GM19455 (cell line): Measurements from ENCODE around the gene KIR2DL1.
"Not testable (repeated sequence)": the region's sequence is repeated elsewhere in the genome, so short reads cannot be mapped to it uniquely, and the experiment has no call there.

Experiments
- ATAC-seq: cut with Tn5 transposase; IDR thresholded peaks from one replicate; pipeline ENCODE4 v1.9.1; 2021; ENCODE audit not compliant: unreplicated experiment

Gene KIR2DL1

GRCh38 chr19:54771018-54771960, 1.7 kb downstream of the KIR2DL1 start:
- not testable (repeated sequence) for ATAC-seq

GRCh38 chr19:54772666-54773065, 3.1 kb downstream of the KIR2DL1 start:
- not testable (repeated sequence) for ATAC-seq

GRCh38 chr19:54775095-54775815, 5.7 kb downstream of the KIR2DL1 start:
- not testable (repeated sequence) for ATAC-seq

- ATAC-seq = not testable (repeated sequence)
Measured at GRCh38 chr19:54775830-54776229, 6.2 kb downstream of the KIR2DL1 start.

GRCh38 chr19:54777851-54778250, 8.3 kb downstream of the KIR2DL1 start:
- not testable (repeated sequence) for ATAC-seq

- not testable (repeated sequence) for ATAC-seq
Measured at GRCh38 chr19:54778896-54779295, 9.3 kb downstream of the KIR2DL1 start.

GRCh38 chr19:54782916-54783315, 13.3 kb downstream of the KIR2DL1 start:
- not testable (repeated sequence) for ATAC-seq

- not testable (repeated sequence) for ATAC-seq
Measured at GRCh38 chr19:54786091-54786723, 16.6 kb downstream of the KIR2DL1 start.

- ATAC-seq = not testable (repeated sequence)
Measured at GRCh38 chr19:54788154-54788553, 18.6 kb downstream of the KIR2DL1 start.

GRCh38 chr19:54790711-54791110, 21.1 kb downstream of the KIR2DL1 start:
- no peak for ATAC-seq

GRCh38 chr19:54791476-54791875, 21.9 kb downstream of the KIR2DL1 start:
- no peak for ATAC-seq

GRCh38 chr19:54792814-54793213, 23.2 kb downstream of the KIR2DL1 start:
- no peak for ATAC-seq

- ATAC-seq = no peak
Measured at GRCh38 chr19:54795758-54796157, 26.2 kb downstream of the KIR2DL1 start.

- no peak for ATAC-seq
Measured at GRCh38 chr19:54803410-54803809, 33.8 kb downstream of the KIR2DL1 start, which contains the start of gene KIR2DL4. Gene KIR2DL4 (plus strand): TSS chr19:54803610. CDS start chr19:54803652, 42 bp downstream.

GRCh38 chr19:54804101-54804500, 34.5 kb downstream of the KIR2DL1 start:
- no peak for ATAC-seq

- ATAC-seq = no peak
Measured at GRCh38 chr19:54804571-54804970, 35.0 kb downstream of the KIR2DL1 start.

GRCh38 chr19:54805665-54806515, 36.3 kb downstream of the KIR2DL1 start:
- no peak for ATAC-seq

- ATAC-seq = no peak
Measured at GRCh38 chr19:54806516-54806838, 36.9 kb downstream of the KIR2DL1 start.

- ATAC-seq = not testable (repeated sequence)
Measured at GRCh38 chr19:54814571-54814970, 45.0 kb downstream of the KIR2DL1 start.

- not testable (repeated sequence) for ATAC-seq
Measured at GRCh38 chr19:54816251-54816650, 46.7 kb downstream of the KIR2DL1 start, which contains the start of gene KIR3DL1. Gene KIR3DL1 (plus strand): TSS chr19:54816468.
